ENCODE results near the gene ZC3HAV1L.

The ZC3HAV1L gene

DNA sequence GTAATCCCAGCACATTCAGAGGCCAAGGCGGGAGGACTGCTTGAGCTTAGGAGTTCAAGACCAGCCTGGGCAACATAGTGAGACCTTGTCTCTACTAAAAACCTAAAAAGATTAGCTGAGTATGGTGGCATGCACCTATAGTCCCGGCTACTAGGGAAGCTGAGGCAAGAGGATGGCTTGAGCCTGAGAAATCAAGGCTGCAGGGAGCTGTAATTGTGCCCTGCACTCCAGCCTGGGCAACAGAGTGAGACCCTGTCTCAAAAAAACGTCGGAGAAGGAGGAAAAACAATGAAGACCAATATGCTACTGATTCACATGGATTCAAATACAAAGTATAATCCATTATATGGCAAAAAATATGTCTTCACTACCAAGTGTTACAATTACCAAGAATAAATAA lies 13.6 kb downstream of the ZC3HAV1L start:
- Histone ChIP-seq H3K4me1 (no peaks in the 10 kb centered on the region; the same call in 1 of the 2 replicates), H3K9me3 (no peaks in the 10 kb centered on the region), H3K27me3 (no peaks in the 10 kb centered on the region), H3K36me3 (peaks cover 42% of the 10 kb centered on the region), H3K4me3 (ENCODE audit: low read depth, low read length) (no peak overlapping the region)
- DNase-seq: no peak
- TF ChIP-seq, protein P1, sequence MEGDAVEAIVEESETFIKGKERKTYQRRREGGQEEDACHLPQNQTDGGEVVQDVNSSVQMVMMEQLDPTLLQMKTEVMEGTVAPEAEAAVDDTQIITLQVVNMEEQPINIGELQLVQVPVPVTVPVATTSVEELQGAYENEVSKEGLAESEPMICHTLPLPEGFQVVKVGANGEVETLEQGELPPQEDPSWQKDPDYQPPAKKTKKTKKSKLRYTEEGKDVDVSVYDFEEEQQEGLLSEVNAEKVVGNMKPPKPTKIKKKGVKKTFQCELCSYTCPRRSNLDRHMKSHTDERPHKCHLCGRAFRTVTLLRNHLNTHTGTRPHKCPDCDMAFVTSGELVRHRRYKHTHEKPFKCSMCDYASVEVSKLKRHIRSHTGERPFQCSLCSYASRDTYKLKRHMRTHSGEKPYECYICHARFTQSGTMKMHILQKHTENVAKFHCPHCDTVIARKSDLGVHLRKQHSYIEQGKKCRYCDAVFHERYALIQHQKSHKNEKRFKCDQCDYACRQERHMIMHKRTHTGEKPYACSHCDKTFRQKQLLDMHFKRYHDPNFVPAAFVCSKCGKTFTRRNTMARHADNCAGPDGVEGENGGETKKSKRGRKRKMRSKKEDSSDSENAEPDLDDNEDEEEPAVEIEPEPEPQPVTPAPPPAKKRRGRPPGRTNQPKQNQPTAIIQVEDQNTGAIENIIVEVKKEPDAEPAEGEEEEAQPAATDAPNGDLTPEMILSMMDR (IDR thresholded peaks at IDR 0.05; ENCODE audit: low read depth, low read length): no peak

DNA sequence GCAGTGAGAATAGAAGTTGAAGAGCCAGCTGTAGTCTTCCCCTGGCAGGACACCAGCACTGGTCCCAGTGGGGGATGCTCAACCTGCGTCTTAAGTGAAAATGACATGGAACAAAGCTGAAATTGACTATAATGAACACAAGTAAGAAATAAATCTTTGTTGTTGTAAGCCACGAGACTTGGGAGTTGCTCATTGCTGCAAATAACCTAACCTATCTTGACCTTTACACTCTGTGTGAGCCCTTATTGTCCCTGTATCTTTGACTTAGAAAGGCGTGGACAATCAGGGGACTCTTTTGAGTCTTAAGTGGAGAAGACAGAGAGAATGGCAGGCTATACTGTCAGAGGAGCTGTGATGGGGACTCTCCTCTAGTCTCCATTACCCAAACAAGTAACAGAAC lies 16.9 kb downstream of the ZC3HAV1L start:
- no peak for DNase-seq
- no peak overlapping the region for H3K4me3 ChIP-seq (ENCODE audit: low read depth, low read length)
- H3K36me3 ChIP-seq: peaks cover 18% of the 10 kb centered on the region
- H3K4me1 ChIP-seq: no peaks in the 10 kb centered on the region; the same call in 1 of the 2 replicates
- H3K9me3 ChIP-seq: no peaks in the 10 kb centered on the region
- TF ChIP-seq, protein P1 (IDR thresholded peaks at IDR 0.05; ENCODE audit: low read depth, low read length): no peak
- no peaks in the 10 kb centered on the region for H3K27me3 ChIP-seq

DNA sequence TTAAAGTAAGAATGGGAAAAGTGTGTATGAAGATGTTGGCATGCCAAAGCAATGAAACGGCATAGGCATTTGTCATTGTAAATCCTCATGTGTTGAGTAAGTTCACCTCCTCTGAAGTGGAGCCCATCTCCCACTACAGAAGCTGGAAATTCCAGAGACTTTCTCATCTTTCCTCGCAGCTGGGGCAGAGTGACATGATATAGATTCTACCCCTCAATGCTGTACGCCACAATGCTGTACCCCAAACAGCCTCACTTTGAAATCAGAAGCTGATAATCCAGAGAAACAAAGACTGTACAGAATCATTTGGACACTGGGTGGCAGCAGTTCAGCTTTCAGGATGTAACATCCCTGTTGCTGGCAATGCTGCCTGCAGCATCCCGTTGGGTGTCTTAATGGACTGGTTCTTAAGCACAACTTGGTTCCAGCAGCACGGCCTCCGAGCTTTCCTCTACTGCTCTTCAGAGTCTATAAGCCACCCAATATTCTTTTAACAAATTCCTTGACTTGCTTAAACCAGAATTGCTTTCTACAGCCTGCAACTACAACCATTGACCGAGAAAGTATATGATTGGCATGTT lies 18.8 kb downstream of the ZC3HAV1L start:
- no peaks in the 10 kb centered on the region; the same call in 1 of the 2 replicates for H3K4me1 ChIP-seq
- H3K27me3 ChIP-seq: no peaks in the 10 kb centered on the region
- H3K9me3 ChIP-seq: no peaks in the 10 kb centered on the region
- peaks cover 7% of the 10 kb centered on the region for H3K36me3 ChIP-seq
- no peak overlapping the region for H3K4me3 ChIP-seq (ENCODE audit: low read depth, low read length)
- DNase-seq: peak; percentile 77
- TF ChIP-seq, protein P1 (IDR thresholded peaks at IDR 0.05; ENCODE audit: low read depth, low read length): peak; percentile 87

DNA sequence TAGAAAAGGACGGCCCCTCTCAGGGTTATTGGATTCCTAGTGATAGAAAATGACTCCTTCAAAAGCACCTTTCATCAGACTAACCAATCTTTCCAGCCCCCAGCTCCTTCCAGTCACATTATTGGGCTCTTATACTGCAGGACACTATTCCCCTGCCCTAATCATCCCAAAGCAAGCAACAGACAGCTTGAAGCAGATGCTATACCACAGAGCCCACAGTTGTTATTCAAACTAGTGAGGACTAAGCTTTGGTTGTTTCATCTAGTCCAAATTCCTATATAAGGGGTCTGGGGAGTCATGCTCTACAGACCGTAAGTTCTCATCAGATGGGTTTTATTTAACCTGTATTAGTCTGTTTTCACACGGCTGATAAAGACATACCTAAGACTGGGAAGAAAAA lies 24.5 kb downstream of the ZC3HAV1L start:
- H3K36me3 ChIP-seq: no peaks in the 10 kb centered on the region
- H3K4me1 ChIP-seq: no peaks in the 10 kb centered on the region
- TF ChIP-seq, protein P1 (IDR thresholded peaks at IDR 0.05; ENCODE audit: low read depth, low read length): no peak
- H3K4me3 ChIP-seq (ENCODE audit: low read depth, low read length): no peak overlapping the region
- no peaks in the 10 kb centered on the region for H3K9me3 ChIP-seq
- no peak for DNase-seq
- no peaks in the 10 kb centered on the region for H3K27me3 ChIP-seq

DNA sequence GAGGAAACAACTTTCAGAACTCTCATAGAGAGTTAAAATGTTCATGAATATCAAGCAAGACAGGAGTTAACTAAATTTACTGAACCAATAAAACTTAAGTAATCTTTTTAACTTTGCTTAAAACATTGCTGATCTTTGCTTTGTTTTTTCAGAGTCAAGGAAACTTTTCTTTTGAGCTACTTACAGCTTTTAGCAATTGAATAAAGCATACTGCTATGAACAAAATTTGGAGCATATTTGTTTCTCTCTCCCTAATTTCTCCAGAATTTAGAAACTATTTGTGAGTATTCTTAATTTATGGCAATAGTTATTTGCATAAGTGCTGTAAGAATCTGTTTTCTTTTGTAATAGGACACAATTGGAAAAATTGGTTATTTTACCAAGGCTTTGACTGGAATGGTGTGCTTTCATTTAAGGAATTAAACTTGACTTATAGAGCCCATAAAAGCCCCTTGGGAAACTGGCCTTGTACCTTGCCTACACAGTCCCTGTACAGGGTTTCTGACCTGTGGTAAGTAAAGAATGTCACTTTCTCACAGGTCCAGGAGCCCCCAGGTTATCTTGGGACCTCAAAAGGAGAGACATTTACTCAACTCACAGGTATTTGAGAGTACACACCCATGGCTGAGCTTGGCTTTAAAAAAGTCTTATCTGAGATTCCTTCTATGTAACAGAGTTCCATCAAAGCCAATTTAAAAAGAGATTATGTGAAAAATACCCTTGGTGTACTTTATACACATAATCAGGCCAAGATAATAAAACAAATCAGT lies 31.3 kb downstream of the ZC3HAV1L start:
- H3K9me3 ChIP-seq: no peaks in the 10 kb centered on the region
- H3K27me3 ChIP-seq: no peaks in the 10 kb centered on the region; the same call in 1 of the 2 replicates
- no peak for DNase-seq
- TF ChIP-seq, protein P1 (IDR thresholded peaks at IDR 0.05; ENCODE audit: low read depth, low read length): no peak
- H3K36me3 ChIP-seq: no peaks in the 10 kb centered on the region
- H3K4me1 ChIP-seq: no peaks in the 10 kb centered on the region
- no peak overlapping the region for H3K4me3 ChIP-seq (ENCODE audit: low read depth, low read length)

DNA sequence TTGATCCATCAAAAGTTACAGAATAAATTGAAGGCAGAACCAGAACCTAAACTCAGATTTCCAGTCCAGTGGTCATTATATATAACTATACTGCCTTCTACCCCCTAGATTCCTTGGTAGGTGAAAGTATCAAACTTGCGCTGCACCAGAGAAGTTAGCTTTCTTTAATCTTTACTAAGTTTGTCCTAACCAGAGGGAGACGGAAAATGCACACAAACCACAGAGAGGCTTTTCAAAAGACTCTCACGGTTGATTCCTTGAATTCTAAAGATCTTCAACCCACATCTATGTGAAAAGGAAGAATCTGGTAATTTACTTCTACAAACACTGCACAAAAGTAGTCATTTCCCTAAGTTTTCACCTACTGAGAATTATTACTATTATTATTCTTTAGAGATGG lies 36.4 kb downstream of the ZC3HAV1L start:
- H3K4me3 ChIP-seq (ENCODE audit: low read depth, low read length): no peak overlapping the region
- no peaks in the 10 kb centered on the region for H3K36me3 ChIP-seq
- no peak for DNase-seq
- H3K27me3 ChIP-seq: no peaks in the 10 kb centered on the region
- TF ChIP-seq, protein P1 (IDR thresholded peaks at IDR 0.05; ENCODE audit: low read depth, low read length): no peak
- H3K4me1 ChIP-seq: no peaks in the 10 kb centered on the region
- no peaks in the 10 kb centered on the region for H3K9me3 ChIP-seq

Measured in BE2C (cell line).